GM19043 (cell line): Measurements from ENCODE around the gene CTBS.
A peak's percentile ranks its signal among the peaks of the same experiment; 100 is the strongest.
"Not testable (repeated sequence)": the region's sequence is repeated elsewhere in the genome, so short reads cannot be mapped to it uniquely, and the experiment has no call there.

Source experiments
- ATAC-seq: cut with Tn5 transposase; IDR thresholded peaks from one replicate; pipeline ENCODE4 v1.9.1; 2021; ENCODE audit warnings: low read depth; ENCODE audit not compliant: unreplicated experiment

CTBS gene

GRCh38 chr1:84507887-84508286 lies 66.4 kb downstream of the CTBS start:
- not testable (repeated sequence) for ATAC-seq

- ATAC-seq, result no peak
These were observed 67.3 kb downstream of the CTBS start for GRCh38 chr1:84506729-84507453.

- ATAC-seq, result peak; percentile 75
These were observed 68.1 kb downstream of the CTBS start, which contains the start of the genes GNG5 and SPATA1 for GRCh38 chr1:84506002-84506728. GNG5 (minus strand) TSS chr1:84506581; CDS start chr1:84506091, 490 bp downstream. SPATA1 (plus strand) TSS chr1:84506386; CDS start chr1:84516360, 9,974 bp downstream.

- peak; percentile 27 for ATAC-seq
These were observed 68.7 kb downstream of the CTBS start for GRCh38 chr1:84505493-84506001.

- no peak for ATAC-seq
These were observed 69.4 kb downstream of the CTBS start for GRCh38 chr1:84504580-84505492.

- ATAC-seq, result no peak
These were observed 71.3 kb downstream of the CTBS start for GRCh38 chr1:84502927-84503326.
